ENCODE measurements around the gene MYO3B. TPM values are rescaled to one million over a fixed set of nuclear protein-coding genes. Genes with fewer than 3 reads are reported as not detected.

Gene MYO3B
- polyA plus RNA-seq, 2 of the 4 experiments (the other 2 are of a cell fraction): 0.01 TPM; not detected in 1

DNA sequence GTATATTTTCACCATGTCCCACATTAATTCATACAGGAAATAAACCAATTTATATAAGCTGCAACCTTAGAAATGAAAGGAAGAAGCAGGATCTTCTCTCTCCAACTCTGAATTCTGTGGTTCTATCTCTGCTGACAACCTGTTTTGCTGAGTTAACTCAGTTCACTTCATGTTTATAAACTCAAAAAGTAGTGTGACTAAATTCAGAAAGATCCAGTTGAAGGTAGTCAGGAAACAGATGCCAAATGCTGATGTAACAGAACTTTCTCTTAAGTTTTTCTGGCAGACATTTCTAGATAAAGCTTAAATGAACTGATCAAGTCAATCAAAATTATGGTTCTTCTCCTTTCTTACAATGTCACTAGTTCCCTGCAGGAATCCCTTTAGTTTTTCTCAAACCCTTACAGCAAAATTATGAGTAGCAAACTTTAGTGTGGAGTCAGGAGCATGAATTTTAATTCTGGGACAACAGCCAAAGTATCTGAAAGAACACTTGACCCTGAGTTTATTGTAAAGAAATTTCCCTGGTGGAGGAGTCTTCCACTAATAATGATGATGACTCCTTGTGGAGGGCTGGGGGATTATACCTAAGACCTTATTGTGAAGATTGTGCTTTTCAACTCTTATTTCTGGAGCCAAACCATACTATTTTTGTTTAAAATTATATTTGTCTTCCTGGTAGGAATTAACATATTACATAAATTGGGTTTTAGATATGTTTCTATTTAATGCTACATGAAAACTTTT lies 216.9 kb downstream of the MYO3B start:
- CTCF ChIA-PET: interaction anchor here (1.1 to 10.6 kb wide), 2 partner anchors 70 to 419 kb away, joined by 3 to 91 read pairs; partner anchors contain the start of gene GAD1
- no peaks in the 10 kb centered on the region for H3K9me3 ChIP-seq
- FAIRE-seq: no peak
- DNase-seq (ENCODE audit: low read depth in 1 of 2, low spot score in 1 of 2): peak in 1 of 2 experiments; percentile 2
- no peak overlapping the region for H3K4me3 ChIP-seq
- POLR2A ChIA-PET: no interaction called here
- no peak overlapping the region for H3K27ac ChIP-seq
- ATAC-seq: no peak
- TF ChIP-seq KDM5A (IDR thresholded peaks at IDR 0.05) (no peak), EHMT2 (IDR thresholded peaks at IDR 0.05; ENCODE audit: low read depth) (no peak), ZSCAN20 (CRISPR knock-in tag; IDR thresholded peaks at IDR 0.05) (no peak), MAZ (IDR thresholded peaks at IDR 0.05; ENCODE audit: borderline replicate concordance, low read depth, low read length) (no peak), CEBPB (IDR thresholded peaks at IDR 0.05) (no peak), NFE2L2 (conservative IDR thresholded peaks at IDR 0.05; ENCODE audit: low read length) (no peak), E2F6 (IDR thresholded peaks at IDR 0.05; ENCODE audit: borderline replicate concordance, low read depth) (no peak), MAX (IDR thresholded peaks at IDR 0.05) (no peak), RAD21 (conservative IDR thresholded peaks at IDR 0.05 in 1 of 2, IDR thresholded peaks at IDR 0.05 in 1 of 2) (no peak)
- no peaks in the 10 kb centered on the region for H3K4me1 ChIP-seq
- H3K4me2 ChIP-seq: no peak overlapping the region

DNA sequence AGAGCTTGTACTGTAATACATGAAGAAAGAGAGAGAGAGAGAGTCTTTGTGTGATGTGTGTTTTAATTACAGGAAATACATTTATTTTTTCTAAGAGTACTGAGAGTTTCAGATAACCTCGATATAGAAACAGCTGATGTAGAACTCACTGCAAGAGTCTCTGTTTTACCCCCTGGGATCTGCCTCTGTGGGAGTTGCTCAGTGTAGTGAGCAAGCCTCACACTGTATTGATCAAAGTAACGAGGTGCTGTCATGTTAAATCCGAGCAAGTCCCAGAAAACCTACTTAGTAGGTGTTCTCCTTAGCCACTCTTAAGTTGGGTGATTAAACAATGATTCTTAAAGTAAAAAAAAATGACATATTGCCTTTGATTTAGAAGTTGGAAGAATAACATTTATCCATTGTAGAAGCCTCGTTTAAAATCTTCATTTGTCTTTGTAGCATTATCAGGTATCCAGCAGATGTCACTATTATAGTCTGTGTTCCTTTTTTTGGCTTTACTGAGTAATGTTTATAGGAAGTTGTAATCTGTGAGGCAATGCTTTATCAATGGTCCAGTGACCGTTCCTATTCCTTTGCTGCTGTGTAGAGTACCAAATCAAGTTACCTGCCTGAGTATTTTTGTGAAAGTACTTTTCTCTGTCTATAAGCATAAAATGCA lies 219.0 kb downstream of the MYO3B start:
- Histone ChIP-seq H3K4me2 (no peak overlapping the region), H3K4me3 (no peak overlapping the region), H3K27ac (no peak overlapping the region), H3K4me1 (no peaks in the 10 kb centered on the region), H3K9me3 (no peaks in the 10 kb centered on the region)
- ChIA-PET POLR2A (no interaction called here), CTCF (interaction anchor here (0.7 to 10.6 kb wide), 8 partner anchors 11 to 430 kb away, joined by 3 to 91 read pairs (median 4); partner anchors contain the start of gene GAD1)
- 2% methylated on average over 5 of the region's 5 CpGs for WGBS (ENCODE audit: missing lambda C conversion rate)
- DNase-seq (ENCODE audit: low read depth in 1 of 2, low spot score in 1 of 2) (peak in 1 of 2 experiments; percentile 19), FAIRE-seq (no peak), ATAC-seq (peak; percentile 66 to 71; a peak in 5 of 6 replicates)
- no peak for TF ChIP-seq EHMT2 (IDR thresholded peaks at IDR 0.05; ENCODE audit: low read depth)
- TF ChIP-seq ZNF302 (CRISPR knock-in tag; IDR thresholded peaks at IDR 0.05): no peak
- TF ChIP-seq HOXB13 (CRISPR knock-in tag; IDR thresholded peaks at IDR 0.05; ENCODE audit: low read depth): no peak
- peak; percentile 58; the same call in 2 of the 3 replicates for TF ChIP-seq SMC3 (IDR thresholded peaks at IDR 0.05)
- no peak for TF ChIP-seq FOSB (CRISPR knock-in tag; IDR thresholded peaks at IDR 0.05)
- TF ChIP-seq RAD21 (conservative IDR thresholded peaks at IDR 0.05 in 1 of 2, IDR thresholded peaks at IDR 0.05 in 1 of 2): peak; percentile 44 to 53; a peak in 3 of 5 replicates
- TF ChIP-seq CTCF (IDR thresholded peaks at IDR 0.05): peak; percentile 53
- TF ChIP-seq JUN (IDR thresholded peaks at IDR 0.05): no peak
- no peak for TF ChIP-seq GATA3 (IDR thresholded peaks at IDR 0.05; ENCODE audit: borderline replicate concordance)
- TF ChIP-seq MYC (IDR thresholded peaks at IDR 0.05; ENCODE audit: borderline replicate concordance, low read length): no peak
- no peak for TF ChIP-seq BHLHE40 (IDR thresholded peaks at IDR 0.05; ENCODE audit: low read depth, low read length)
- TF ChIP-seq, protein P1, sequence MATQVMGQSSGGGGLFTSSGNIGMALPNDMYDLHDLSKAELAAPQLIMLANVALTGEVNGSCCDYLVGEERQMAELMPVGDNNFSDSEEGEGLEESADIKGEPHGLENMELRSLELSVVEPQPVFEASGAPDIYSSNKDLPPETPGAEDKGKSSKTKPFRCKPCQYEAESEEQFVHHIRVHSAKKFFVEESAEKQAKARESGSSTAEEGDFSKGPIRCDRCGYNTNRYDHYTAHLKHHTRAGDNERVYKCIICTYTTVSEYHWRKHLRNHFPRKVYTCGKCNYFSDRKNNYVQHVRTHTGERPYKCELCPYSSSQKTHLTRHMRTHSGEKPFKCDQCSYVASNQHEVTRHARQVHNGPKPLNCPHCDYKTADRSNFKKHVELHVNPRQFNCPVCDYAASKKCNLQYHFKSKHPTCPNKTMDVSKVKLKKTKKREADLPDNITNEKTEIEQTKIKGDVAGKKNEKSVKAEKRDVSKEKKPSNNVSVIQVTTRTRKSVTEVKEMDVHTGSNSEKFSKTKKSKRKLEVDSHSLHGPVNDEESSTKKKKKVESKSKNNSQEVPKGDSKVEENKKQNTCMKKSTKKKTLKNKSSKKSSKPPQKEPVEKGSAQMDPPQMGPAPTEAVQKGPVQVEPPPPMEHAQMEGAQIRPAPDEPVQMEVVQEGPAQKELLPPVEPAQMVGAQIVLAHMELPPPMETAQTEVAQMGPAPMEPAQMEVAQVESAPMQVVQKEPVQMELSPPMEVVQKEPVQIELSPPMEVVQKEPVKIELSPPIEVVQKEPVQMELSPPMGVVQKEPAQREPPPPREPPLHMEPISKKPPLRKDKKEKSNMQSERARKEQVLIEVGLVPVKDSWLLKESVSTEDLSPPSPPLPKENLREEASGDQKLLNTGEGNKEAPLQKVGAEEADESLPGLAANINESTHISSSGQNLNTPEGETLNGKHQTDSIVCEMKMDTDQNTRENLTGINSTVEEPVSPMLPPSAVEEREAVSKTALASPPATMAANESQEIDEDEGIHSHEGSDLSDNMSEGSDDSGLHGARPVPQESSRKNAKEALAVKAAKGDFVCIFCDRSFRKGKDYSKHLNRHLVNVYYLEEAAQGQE (IDR thresholded peaks at IDR 0.05): no peak
- no peak for TF ChIP-seq TP53 (CRISPR knock-in tag; IDR thresholded peaks at IDR 0.05)
- no peak for TF ChIP-seq ZFP36 (IDR thresholded peaks at IDR 0.05; ENCODE audit: borderline replicate concordance, partially characterized antibody)
